IPS-18c (cell line): ENCODE data around the gene MVK.

ENCODE experiments used
- H3K4me3 ChIP-seq: 2 replicates; pipeline ENCODE4 v1.7.0; 2013; ENCODE audit warnings: low read depth, mild to moderate bottlenecking, low read length, moderate library complexity; ENCODE audit not compliant: insufficient read depth
- H3K9me3 ChIP-seq: one replicate; pipeline ENCODE4 v1.6.1; 2013; ENCODE audit warnings: mild to moderate bottlenecking, low read length, moderate library complexity; ENCODE audit not compliant: control insufficient read depth, insufficient read depth

MVK gene

GRCh38 chr12:109579639-109580038 is 6.0 kb downstream of the MVK start:
- H3K9me3 ChIP-seq = no peaks in the 10 kb centered on the region

DNA sequence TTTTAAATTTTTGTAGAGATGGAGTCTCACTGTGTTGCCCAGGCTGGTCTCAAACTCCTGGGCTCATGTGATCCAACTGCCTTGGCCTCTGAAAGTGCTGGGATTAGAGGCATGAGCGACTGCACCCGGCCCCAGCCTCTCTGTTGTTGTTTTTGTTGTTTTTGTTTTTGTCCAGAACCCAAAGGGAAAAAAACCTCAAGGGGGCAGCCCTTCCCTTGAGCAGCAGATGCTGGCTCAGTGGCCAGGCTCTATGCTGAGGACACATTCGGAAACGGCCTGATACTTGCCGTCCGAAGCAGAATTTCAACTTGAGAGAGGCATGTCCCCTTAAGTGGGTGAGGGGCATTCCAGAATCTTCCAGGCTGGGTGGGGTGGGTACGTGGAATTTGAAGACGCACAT is 6.7 kb downstream of the MVK start:
- H3K4me3 ChIP-seq = no peak overlapping the region
- H3K9me3 ChIP-seq = no peaks in the 10 kb centered on the region

More at GRCh38 chr12:109579639-109580038, 6.0 kb downstream of the MVK start:
- no peak overlapping the region for H3K4me3 ChIP-seq

GRCh38 chr12:109580684-109581333 is 7.2 kb downstream of the MVK start:
- H3K9me3 ChIP-seq = no peaks in the 10 kb centered on the region

DNA sequence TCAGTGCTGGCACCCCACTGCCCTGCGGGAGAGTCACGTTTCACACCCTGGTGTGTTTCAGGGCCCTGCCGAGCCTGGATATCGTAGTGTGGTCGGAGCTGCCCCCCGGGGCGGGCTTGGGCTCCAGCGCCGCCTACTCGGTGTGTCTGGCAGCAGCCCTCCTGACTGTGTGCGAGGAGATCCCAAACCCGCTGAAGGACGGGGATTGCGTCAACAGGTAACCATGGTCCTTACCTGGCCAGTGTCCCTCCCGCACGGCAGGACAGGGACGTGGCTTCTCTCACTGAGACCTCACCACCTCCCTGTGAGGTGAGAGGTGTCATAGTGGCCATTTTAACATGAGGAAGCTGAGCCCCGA is 7.7 kb downstream of the MVK start:
- Histone ChIP-seq H3K4me3 (no peak overlapping the region), H3K9me3 (no peaks in the 10 kb centered on the region)

More at GRCh38 chr12:109580684-109581333, 7.2 kb downstream of the MVK start:
- no peak overlapping the region for H3K4me3 ChIP-seq

- H3K9me3 ChIP-seq = no peaks in the 10 kb centered on the region
- H3K4me3 ChIP-seq = no peak overlapping the region
Measured at GRCh38 chr12:109581856-109582255, 8.3 kb downstream of the MVK start.

GRCh38 chr12:109582636-109583035 is 9.0 kb downstream of the MVK start:
- Histone ChIP-seq H3K4me3 (no peak overlapping the region), H3K9me3 (no peaks in the 10 kb centered on the region)

DNA sequence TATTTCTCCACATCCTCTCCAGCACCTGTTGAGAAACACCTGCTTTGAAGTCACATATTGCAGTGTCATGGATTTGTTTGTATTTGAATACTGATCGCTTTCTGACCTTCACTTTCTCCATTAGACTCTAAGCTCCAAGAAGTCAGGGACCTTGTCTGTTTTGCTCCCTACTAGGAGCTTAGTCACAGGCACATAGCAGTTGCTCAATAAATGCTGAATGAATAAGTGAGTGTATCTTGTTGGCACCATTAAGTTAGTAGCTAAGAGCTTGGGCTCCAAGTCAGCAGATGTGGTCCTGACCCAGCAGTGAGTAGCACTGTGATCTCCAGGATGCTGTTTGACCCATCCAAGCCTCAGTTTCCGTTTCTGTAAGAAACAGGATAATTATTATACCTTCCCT is 10.1 kb downstream of the MVK start:
- Histone ChIP-seq H3K9me3 (no peaks in the 10 kb centered on the region), H3K4me3 (no peak overlapping the region)

DNA sequence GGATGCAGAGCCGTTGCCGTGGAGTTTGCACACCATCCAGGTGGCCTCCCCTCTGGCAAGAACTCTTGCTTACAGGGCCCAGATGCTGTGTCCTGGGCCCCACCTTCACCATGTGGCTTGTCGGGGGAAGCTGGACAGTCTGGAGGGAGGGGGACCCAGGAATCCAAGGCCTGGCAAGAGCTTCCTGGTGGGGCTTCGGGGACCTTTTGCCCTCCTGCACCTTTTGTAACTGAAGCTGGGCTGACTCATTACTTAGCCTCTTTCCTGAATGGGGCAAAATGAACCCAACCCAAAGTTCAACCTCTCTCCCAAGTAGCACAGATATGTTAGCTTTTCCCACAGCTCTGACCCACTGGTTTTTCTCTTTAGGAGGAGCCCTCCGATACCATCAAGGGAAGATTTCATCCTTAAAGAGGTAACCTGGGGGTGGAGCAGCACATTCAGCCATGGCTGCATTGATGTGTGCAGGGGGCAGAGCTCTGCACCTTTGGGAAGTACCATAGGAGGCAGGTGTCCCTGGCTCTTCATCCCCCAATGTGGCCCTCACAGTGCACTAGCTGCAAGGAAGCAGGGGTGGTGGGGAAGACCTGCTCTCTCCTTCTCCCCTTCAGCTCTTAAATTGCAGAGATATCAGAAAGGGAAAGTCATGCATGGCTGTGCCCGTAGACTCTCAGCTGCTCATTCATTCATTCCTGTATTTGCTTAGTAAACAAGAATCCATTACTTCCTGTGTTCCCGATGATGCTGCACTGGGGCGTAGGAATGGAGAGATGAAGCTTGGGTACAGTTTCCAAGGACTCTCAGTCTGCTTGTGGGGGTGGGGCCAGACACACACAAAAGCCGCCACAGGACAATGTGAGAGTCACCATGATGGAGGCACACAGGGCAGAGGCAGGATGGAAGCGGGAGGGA is 13.0 kb downstream of the MVK start:
- Histone ChIP-seq H3K9me3 (no peaks in the 10 kb centered on the region), H3K4me3 (no peak overlapping the region)

GRCh38 chr12:109587921-109588320 is 14.3 kb downstream of the MVK start:
- no peaks in the 10 kb centered on the region for H3K9me3 ChIP-seq
- H3K4me3 ChIP-seq = no peak overlapping the region

GRCh38 chr12:109588461-109589239 is 15.1 kb downstream of the MVK start:
- no peak overlapping the region for H3K4me3 ChIP-seq
- no peaks in the 10 kb centered on the region for H3K9me3 ChIP-seq

DNA sequence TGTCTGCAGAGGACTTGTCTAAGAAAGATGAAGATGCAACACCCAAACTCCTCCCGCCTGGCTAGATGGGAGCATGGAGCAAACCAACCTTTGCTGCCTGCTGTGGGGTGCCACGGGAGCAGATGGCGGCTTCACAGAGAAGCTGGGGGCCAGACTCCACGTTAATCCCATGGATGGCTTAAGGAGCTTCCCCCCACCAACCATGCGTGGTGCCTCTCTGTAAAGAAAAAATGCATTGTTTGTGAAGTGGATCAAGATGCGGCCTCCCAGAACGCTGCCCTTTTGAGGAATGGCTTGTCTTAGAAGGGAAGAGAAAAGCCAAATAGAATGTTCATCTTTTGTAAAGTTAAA is 15.6 kb downstream of the MVK start:
- no peaks in the 10 kb centered on the region for H3K9me3 ChIP-seq
- H3K4me3 ChIP-seq = no peak overlapping the region

DNA sequence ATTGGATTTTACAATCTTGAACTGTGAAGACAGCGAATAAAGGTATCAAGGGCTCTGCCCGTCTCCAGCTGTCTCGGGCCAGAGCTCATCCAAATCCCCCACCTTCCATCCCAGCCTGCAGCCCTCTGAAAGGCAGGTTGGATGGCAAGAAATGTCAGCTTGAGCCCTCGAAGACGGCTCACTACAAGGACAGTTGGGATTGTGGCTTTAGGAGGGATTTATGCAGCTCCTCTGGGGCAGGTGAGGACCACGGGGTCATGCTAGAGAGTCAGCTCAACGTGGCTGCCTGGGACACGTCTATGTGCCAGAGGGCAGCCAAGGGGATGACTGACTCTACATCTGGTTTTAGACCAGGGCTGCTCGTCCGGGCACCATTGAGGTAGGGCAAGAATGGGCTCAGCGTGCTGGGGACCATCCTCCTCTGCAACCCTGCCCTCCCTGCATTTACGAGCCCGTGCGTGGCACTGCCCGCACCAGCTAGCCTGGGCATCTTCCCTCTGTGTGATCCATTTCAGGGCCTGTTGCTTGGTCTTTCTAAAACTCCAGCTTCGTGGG is 16.2 kb downstream of the MVK start:
- Histone ChIP-seq H3K9me3 (no peaks in the 10 kb centered on the region), H3K4me3 (no peak overlapping the region)

GRCh38 chr12:109590566-109590965 is 17.0 kb downstream of the MVK start:
- H3K9me3 ChIP-seq = no peaks in the 10 kb centered on the region
- no peak overlapping the region for H3K4me3 ChIP-seq

DNA sequence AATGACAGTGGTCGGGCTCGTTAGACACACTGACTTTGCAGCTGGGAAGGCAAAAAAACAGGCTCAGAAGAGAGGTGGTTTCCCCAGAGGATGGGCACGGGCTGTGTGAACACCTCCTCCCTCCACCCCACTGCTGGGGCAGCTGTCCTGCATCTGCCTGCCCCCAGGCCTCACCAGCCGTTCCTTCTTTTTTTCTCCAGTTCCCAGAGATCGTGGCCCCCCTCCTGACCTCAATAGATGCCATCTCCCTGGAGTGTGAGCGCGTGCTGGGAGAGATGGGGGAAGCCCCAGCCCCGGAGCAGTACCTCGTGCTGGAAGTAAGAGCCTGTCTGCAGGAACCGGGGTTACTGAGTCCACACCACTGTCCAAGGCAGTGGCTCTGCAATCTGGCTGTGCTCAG is 17.4 kb downstream of the MVK start:
- no peak overlapping the region for H3K4me3 ChIP-seq
- H3K9me3 ChIP-seq = no peaks in the 10 kb centered on the region

GRCh38 chr12:109592195-109592904 is 18.8 kb downstream of the MVK start:
- no peak overlapping the region for H3K4me3 ChIP-seq
- H3K9me3 ChIP-seq = no peaks in the 10 kb centered on the region

- no peak overlapping the region for H3K4me3 ChIP-seq
Measured at GRCh38 chr12:109592905-109593272, 19.3 kb downstream of the MVK start.

More at GRCh38 chr12:109592905-109593272, 19.3 kb downstream of the MVK start:
- H3K9me3 ChIP-seq = no peaks in the 10 kb centered on the region
